K562 (cell line): ENCODE results near the gene TNIK.

ENCODE experiments used
- HNRNPL ChIP-seq: fragments of 200-400 bp; formaldehyde crosslinking; IDR thresholded peaks from 2 replicates; pipeline ENCODE4 v1.6.1; 2017; ENCODE audit warnings: low read depth, mild to moderate bottlenecking, low read length
- PATZ1 ChIP-seq: fragments of 250-450 bp; sonication (Bioruptor Pico); IDR thresholded peaks from 2 replicates; pipeline ENCODE4 v1.5.0; 2020; ENCODE audit warnings: mild to moderate bottlenecking, borderline replicate concordance
- TBP ChIP-seq: optimal IDR thresholded peaks from 2 replicates; pipeline ENCODE3; 2011; ENCODE audit warnings: low read depth, low read length, improper control_type of control experiment
- ZHX1 ChIP-seq: fragments of 150-350 bp; conservative IDR thresholded peaks from 2 replicates; pipeline ENCODE4 v1.6.1; 2014; ENCODE audit warnings: low read length

- no peak for TF ChIP-seq HNRNPL
- no peak for TF ChIP-seq ZHX1
- no peak for TF ChIP-seq TBP
- TF ChIP-seq PATZ1 (CRISPR knock-in tag): no peak
These were observed 420.5 kb downstream of the TNIK start for GRCh38 chr3:171039674-171040073.
